Activated T-helper 1 cell treated with Interleukin-2 at 50 U/mL for 16 hours (primary cell): Measurements from ENCODE around the gene APLP1.
"Not testable (repeated sequence)": the region's sequence is repeated elsewhere in the genome, so short reads cannot be mapped to it uniquely, and the experiment has no call there.

Experiments
- DNase-seq: peaks from one replicate; pipeline ENCODE4 v3.0.0-alpha.2; 2020; ENCODE audit warnings: low read depth

Gene APLP1

GRCh38 chr19:35904311-35905068 is 36.1 kb downstream of the APLP1 start:
- no peak for DNase-seq

- DNase-seq = no peak
These were observed 36.9 kb downstream of the APLP1 start for GRCh38 chr19:35905178-35905727.

GRCh38 chr19:35907377-35907745 is 39.0 kb downstream of the APLP1 start:
- no peak for DNase-seq

GRCh38 chr19:35908010-35908441 is 39.7 kb downstream of the APLP1 start, which contains the start of gene TYROBP:
TSS of gene TYROBP (minus strand) at chr19:35908295. CDS start at chr19:35908228, 67 bp downstream.
- no peak for DNase-seq

GRCh38 chr19:35908973-35909683 is 40.8 kb downstream of the APLP1 start:
- DNase-seq = no peak

- DNase-seq = no peak
These were observed 41.3 kb downstream of the APLP1 start for GRCh38 chr19:35909684-35910035.

GRCh38 chr19:35910355-35910754 is 42.0 kb downstream of the APLP1 start:
- not testable (repeated sequence) for DNase-seq

GRCh38 chr19:35911173-35911572 is 42.8 kb downstream of the APLP1 start:
- no peak for DNase-seq

GRCh38 chr19:35911790-35912189 is 43.4 kb downstream of the APLP1 start:
- no peak for DNase-seq

- no peak for DNase-seq
These were observed 45.2 kb downstream of the APLP1 start for GRCh38 chr19:35913589-35913988.

- no peak for DNase-seq
These were observed 47.1 kb downstream of the APLP1 start for GRCh38 chr19:35915443-35915842.

- DNase-seq = no peak
These were observed 50.9 kb downstream of the APLP1 start for GRCh38 chr19:35919306-35919705.

GRCh38 chr19:35921012-35921411 is 52.6 kb downstream of the APLP1 start:
- no peak for DNase-seq

GRCh38 chr19:35925501-35925900 is 57.1 kb downstream of the APLP1 start:
- no peak for DNase-seq

- DNase-seq = no peak
These were observed 60.1 kb downstream of the APLP1 start for GRCh38 chr19:35928507-35928906.
